Hepatocyte (in vitro differentiated cells): ENCODE data around the gene CABCOCO1. TPM values are rescaled to one million over a fixed set of nuclear protein-coding genes. Genes with fewer than 3 reads are reported as not detected.

Source experiments
- DNase-seq: peaks from one replicate; pipeline ENCODE4 v3.0.0-alpha.2; 2016; ENCODE audit warnings: low spot score
- H2AFZ ChIP-seq: fragments of 200-600 bp; sonication (generic); 2 replicates; pipeline ENCODE4 v1.6.0; 2016; ENCODE audit warnings: antibody characterized with exemption, mild to moderate bottlenecking
- H3K27ac ChIP-seq: fragments of 200-600 bp; sonication (generic); 2 replicates; pipeline ENCODE4 v1.5.1; 2016; ENCODE audit warnings: mild to moderate bottlenecking
- H3K27me3 ChIP-seq: fragments of 200-600 bp; sonication (generic); 2 replicates; pipeline ENCODE4 v1.6.1; 2016
- H3K36me3 ChIP-seq: fragments of 200-600 bp; sonication (generic); replicated peaks from 2 replicates; pipeline ENCODE4 v1.5.1; 2016; ENCODE audit warnings: low read depth; ENCODE audit not compliant: insufficient read depth
- H3K4me1 ChIP-seq: fragments of 200-600 bp; sonication (generic); 2 replicates; pipeline ENCODE4 v1.5.1; 2016; ENCODE audit warnings: mild to moderate bottlenecking, moderate library complexity; ENCODE audit not compliant: insufficient read depth
- H3K4me2 ChIP-seq: fragments of 200-600 bp; sonication (generic); 2 replicates; pipeline ENCODE4 v1.6.0; 2016
- H3K4me3 ChIP-seq: fragments of 200-600 bp; sonication (generic); 2 replicates; pipeline ENCODE4 v1.5.1; 2016; ENCODE audit warnings: mild to moderate bottlenecking
- H3K79me2 ChIP-seq: fragments of 200-600 bp; sonication (generic); 2 replicates; pipeline ENCODE4 v1.6.0; 2017; ENCODE audit warnings: mild to moderate bottlenecking
- H3K9me2 ChIP-seq: fragments of 200-600 bp; sonication (generic); replicated peaks from 2 replicates; pipeline ENCODE4 v1.6.0; 2017; ENCODE audit warnings: mild to moderate bottlenecking; ENCODE audit not compliant: insufficient read depth
- H3K9me3 ChIP-seq: fragments of 200-600 bp; sonication (generic); 2 replicates; pipeline ENCODE4 v1.5.1; 2016; ENCODE audit warnings: low read depth, mild to moderate bottlenecking
- H4K20me1 ChIP-seq: fragments of 200-600 bp; sonication (generic); 2 replicates; pipeline ENCODE4 v1.6.0; 2016; ENCODE audit warnings: mild to moderate bottlenecking; ENCODE audit not compliant: insufficient read depth, poor library complexity, severe bottlenecking
- CTCF ChIP-seq: fragments of 200-600 bp; sonication (generic); IDR thresholded peaks from 2 replicates; pipeline ENCODE4 v1.5.1; 2016; ENCODE audit warnings: antibody characterized with exemption, mild to moderate bottlenecking; ENCODE audit not compliant: poor library complexity
- EZH2 ChIP-seq: fragments of 200-600 bp; sonication (generic); IDR thresholded peaks from 2 replicates; pipeline ENCODE4 v1.6.1; 2016; ENCODE audit warnings: antibody characterized with exemption, mild to moderate bottlenecking, borderline replicate concordance
- EZH2phosphoT487 ChIP-seq: fragments of 200-600 bp; sonication (generic); IDR thresholded peaks from one replicate; pipeline ENCODE4 v1.6.1; 2018; ENCODE audit warnings: antibody characterized with exemption, mild to moderate bottlenecking, low read depth, moderate library complexity; ENCODE audit not compliant: unreplicated experiment, severe bottlenecking
- WGBS: methylation state at CpG from one replicate; pipeline ENCODE4 v1.1.6; 2016; ENCODE audit warnings: low lambda C conversion rate; ENCODE audit errors: missing lambda C conversion rate; 5-methylcytosine and 5-hydroxymethylcytosine counted together
- polyA plus RNA-seq: library from polyadenylated mRNA; unstranded; fragments of >200 nt; fragmentation: Nextera tagmentation; extraction: Ambion mirVana; gene quantifications from 2 replicates; pipeline ENCODE4 v1.2.1, GENCODE V29; 2016
- total RNA-seq: library from RNA; depleted of rRNA; stranded (reverse); fragments of >200 nt; gene quantifications from 2 replicates; pipeline ENCODE4 v1.2.3, GENCODE V29; 2014

Gene CABCOCO1
- total and polyA plus RNA-seq, 2 experiments from 2014 or later = 1.4 to 1.6 TPM

- no peaks in the 10 kb centered on the region for H3K9me3 ChIP-seq
- no peaks in the 10 kb centered on the region for H3K27me3 ChIP-seq
- H3K4me3 ChIP-seq = no peak overlapping the region
- no peak overlapping the region for H2AFZ ChIP-seq
- peak; percentile 61 for DNase-seq
- no peaks in the 10 kb centered on the region for H3K9me2 ChIP-seq
- WGBS = 78% methylated on average over 9 of the region's 9 CpGs
- no peaks in the 10 kb centered on the region for H3K4me1 ChIP-seq
- H3K27ac ChIP-seq = no peak overlapping the region
- H3K4me2 ChIP-seq = no peak overlapping the region
- H3K36me3 ChIP-seq = no peaks in the 10 kb centered on the region
- no peak for TF ChIP-seq EZH2phosphoT487
- TF ChIP-seq EZH2 = no peak
- TF ChIP-seq CTCF = no peak
- no peaks in the 10 kb centered on the region for H3K79me2 ChIP-seq
- no peaks in the 10 kb centered on the region for H4K20me1 ChIP-seq
Measured at GRCh38 chr10:61779950-61780659, 117.4 kb downstream of the CABCOCO1 start.

- Histone ChIP-seq H4K20me1 (no peaks in the 10 kb centered on the region), H2AFZ (no peak overlapping the region), H3K27me3 (no peaks in the 10 kb centered on the region), H3K4me3 (no peak overlapping the region), H3K4me2 (no peak overlapping the region), H3K4me1 (no peaks in the 10 kb centered on the region), H3K79me2 (no peaks in the 10 kb centered on the region), H3K9me2 (no peaks in the 10 kb centered on the region), H3K36me3 (no peaks in the 10 kb centered on the region), H3K27ac (no peak overlapping the region), H3K9me3 (no peaks in the 10 kb centered on the region)
- TF ChIP-seq EZH2 = no peak
- no peak for TF ChIP-seq CTCF
- TF ChIP-seq EZH2phosphoT487 = no peak
- DNase-seq = no peak
Measured at GRCh38 chr10:61780732-61781131, 118.0 kb downstream of the CABCOCO1 start.

GRCh38 chr10:61781969-61782403, 119.3 kb downstream of the CABCOCO1 start:
- Histone ChIP-seq H3K4me2 (no peak overlapping the region), H3K9me3 (no peaks in the 10 kb centered on the region), H3K4me1 (no peaks in the 10 kb centered on the region), H3K27me3 (no peaks in the 10 kb centered on the region), H3K9me2 (no peaks in the 10 kb centered on the region), H3K4me3 (no peak overlapping the region), H2AFZ (no peak overlapping the region), H3K27ac (no peak overlapping the region), H3K36me3 (no peaks in the 10 kb centered on the region), H4K20me1 (no peaks in the 10 kb centered on the region), H3K79me2 (no peaks in the 10 kb centered on the region)
- TF ChIP-seq CTCF (no peak), EZH2phosphoT487 (no peak), EZH2 (no peak)
- DNase-seq = peak; percentile 5
